ENCODE measurements around the gene SP140L.

DNA sequence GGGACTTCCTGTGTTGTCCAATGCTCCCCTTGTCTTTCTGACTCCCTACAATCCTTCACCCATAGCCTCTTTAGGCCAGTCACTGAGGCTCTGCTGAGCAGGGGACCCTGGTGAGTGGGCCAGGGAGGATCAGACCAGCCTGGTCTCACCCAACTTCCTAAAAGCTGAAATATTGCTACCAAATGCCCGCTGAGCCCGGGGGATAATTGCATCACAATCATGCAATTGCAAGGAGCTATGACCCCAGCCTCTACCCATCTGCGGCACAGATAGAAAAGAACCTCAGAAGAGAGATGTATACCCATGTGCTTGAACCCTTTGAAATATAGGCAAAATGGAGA, 85.3 kb downstream of the SP140L start:
- TF ChIP-seq, protein P1, sequence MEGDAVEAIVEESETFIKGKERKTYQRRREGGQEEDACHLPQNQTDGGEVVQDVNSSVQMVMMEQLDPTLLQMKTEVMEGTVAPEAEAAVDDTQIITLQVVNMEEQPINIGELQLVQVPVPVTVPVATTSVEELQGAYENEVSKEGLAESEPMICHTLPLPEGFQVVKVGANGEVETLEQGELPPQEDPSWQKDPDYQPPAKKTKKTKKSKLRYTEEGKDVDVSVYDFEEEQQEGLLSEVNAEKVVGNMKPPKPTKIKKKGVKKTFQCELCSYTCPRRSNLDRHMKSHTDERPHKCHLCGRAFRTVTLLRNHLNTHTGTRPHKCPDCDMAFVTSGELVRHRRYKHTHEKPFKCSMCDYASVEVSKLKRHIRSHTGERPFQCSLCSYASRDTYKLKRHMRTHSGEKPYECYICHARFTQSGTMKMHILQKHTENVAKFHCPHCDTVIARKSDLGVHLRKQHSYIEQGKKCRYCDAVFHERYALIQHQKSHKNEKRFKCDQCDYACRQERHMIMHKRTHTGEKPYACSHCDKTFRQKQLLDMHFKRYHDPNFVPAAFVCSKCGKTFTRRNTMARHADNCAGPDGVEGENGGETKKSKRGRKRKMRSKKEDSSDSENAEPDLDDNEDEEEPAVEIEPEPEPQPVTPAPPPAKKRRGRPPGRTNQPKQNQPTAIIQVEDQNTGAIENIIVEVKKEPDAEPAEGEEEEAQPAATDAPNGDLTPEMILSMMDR (IDR thresholded peaks at IDR 0.05) = no peak
- no peak for TF ChIP-seq POLR2AphosphoS5 (IDR thresholded peaks at IDR 0.05; ENCODE audit: low read depth, low read length)
